ENCODE measurements around the gene MEIS1.

The MEIS1 gene

GRCh38 chr2:66445076-66445924 lies 10.4 kb downstream of the MEIS1 start:
- DNase-seq = no peak

DNA sequence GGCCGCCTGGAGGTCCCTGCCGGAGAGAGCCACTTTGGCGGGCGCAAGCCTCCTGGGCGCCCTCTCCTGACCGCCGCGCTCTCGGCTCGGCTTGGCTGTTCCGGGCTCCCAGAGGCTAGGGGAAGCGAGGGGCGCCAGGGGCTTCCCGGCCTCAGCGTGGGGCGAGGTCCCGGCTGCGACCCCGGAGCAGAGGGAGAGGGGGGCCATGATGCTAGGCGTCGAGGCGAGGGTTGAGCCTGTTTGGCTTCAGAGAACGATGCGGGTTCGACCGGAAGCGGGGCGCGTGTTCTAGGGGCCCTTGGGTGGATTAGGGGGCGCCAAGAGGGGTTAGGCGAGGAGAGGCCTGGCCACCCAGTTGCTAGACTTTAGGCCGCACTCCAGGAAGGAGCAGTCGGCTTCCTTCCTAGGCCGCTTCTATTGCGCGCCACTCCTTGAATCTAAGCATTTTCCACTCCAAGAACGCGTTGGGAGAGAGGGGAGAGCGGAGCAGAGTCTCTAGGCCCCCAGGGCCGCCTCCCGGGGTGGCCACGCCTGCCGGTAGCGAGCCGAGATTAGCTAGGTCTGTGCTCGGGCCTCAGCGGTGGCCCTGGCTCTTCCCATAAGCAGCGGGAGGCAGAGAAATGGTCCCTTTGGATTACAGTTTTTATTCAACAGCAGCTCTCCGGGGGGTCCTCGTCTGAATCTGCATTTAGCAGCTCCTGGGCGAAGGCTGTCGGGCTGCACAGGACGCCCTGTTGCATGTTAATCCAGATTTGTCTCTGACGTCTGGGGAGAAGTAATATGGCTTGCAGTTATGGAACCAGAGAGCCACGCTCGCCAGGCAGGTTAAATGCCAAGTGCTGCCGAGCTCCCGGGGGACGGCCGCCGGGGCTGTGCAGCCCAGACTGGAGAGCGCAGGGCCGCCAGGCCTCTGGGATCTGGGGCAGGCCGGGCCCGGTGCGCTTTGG lies 11.3 kb downstream of the MEIS1 start:
- no peak for DNase-seq

DNA sequence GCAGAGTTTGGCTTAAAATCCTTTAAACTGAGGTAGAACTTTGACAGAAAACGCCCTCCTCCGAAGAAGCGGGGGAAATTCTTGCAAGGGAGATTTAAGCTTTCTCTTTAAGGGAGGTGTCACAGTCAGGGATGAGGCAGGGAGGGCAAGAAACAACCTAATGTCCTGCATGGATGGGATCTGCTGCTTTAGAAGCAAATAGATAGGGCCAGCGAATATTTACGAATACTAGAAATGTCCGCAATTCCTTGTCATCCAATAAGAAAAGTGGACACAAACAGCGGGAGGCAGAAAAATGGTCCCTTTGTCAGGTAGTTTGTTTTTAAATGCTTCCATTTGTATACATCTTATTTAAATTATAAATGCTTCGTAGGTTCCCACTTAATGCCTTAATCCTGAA lies 12.0 kb downstream of the MEIS1 start:
- no peak for DNase-seq

DNA sequence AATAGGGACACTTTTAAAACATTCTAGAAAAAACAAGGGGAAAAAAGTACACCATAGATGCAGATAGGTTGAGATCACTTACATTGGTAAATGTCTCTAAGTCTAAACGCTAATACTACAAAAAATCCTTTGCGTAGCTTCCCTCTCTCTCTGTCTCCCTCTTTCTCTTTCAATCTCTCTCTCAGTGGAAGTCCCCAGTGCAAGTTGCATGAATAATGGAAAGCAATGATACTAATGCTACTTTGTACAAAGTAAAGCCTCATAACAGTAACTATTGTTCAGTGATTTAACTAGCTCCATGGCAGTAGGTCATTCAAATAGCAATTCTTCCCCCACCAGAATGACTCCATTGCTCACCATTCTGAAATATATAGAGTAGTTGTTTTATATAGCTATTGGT lies 12.8 kb downstream of the MEIS1 start:
- no peak for DNase-seq

GRCh38 chr2:66448136-66448991 lies 13.4 kb downstream of the MEIS1 start:
- DNase-seq = no peak

GRCh38 chr2:66452214-66452613 lies 17.3 kb downstream of the MEIS1 start:
- DNase-seq = no peak

- no peak for DNase-seq
These were observed 18.0 kb downstream of the MEIS1 start for GRCh38 chr2:66452917-66453316.

GRCh38 chr2:66455490-66455889 lies 20.6 kb downstream of the MEIS1 start:
- no peak for DNase-seq

DNA sequence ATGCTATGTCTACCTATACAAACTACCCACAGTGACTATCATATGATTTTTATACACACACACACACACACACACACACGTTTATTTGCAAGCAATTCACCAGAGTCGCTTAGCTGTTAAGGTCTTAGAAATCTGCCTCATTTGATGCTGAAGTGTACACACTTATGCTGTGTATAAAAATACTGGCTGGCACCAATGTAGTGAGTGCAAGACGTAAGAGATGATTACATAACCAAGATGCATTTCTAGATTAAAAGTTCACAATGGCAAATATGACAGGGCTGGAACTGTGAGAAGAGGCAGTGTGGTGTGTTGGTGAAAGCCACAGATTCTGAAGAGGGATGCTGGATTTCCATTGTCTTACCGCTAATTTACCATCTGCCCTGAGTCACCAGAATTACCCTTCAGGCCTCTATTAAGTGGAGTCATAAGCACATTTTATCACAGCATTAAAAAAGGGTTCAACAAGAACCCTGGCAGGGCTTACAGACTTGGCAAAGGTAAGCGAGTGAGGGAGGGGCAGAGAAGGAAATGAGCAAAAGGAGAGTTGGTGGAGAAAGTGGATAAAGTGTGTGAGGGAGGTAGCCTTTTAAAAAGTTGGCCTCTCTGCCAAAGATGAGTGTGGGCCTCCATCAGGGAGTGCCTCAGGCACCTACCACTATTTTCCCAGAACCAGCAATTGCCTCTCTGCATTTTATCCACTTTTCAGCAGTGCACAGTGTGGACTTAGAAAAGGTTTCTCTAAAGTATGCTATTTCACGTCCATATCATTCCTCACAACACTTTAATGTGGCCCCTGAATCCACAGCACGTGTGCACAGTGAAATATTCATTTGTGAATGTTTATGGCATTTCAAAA lies 21.5 kb downstream of the MEIS1 start:
- DNase-seq = no peak

DNA sequence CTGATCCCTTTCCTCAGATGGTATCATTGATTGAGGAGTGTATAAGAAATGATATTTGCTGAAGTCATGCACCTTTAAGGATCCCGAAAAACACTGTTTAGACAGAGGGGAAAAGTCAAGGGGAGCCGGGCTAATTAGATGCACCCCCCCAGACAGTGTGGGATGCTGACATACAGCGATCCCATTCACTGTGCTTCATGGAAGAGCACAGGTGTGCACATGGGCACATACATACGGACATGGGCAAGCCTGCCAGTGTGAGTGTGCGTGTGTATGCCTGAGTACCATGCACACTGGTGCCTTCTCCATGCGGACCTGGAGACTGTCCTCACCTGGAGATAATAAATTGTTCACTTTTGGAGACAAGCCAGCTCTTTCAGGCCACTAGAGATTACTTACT lies 22.6 kb downstream of the MEIS1 start:
- no peak for DNase-seq

DNA sequence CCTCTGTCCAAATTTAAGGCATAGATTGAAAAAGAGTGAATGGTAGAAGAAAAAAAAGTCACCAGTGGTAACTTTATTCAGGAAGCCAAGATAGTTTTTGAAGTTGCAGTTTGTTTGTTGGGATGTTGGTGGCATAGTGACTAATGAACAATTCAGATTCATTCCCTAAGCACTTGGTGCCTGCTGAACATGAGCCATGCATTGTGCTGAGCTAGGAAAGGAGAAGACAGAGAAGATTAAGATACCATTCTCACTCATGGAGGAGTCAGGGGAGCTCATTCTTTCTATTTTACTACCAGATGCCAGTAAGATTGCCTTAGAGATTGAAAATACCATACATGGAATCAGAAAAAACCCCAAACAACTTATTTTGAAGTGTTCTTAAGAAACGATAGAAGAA lies 25.1 kb downstream of the MEIS1 start:
- DNase-seq = no peak

- no peak for DNase-seq
These were observed 26.2 kb downstream of the MEIS1 start for GRCh38 chr2:66461001-66461663.

DNA sequence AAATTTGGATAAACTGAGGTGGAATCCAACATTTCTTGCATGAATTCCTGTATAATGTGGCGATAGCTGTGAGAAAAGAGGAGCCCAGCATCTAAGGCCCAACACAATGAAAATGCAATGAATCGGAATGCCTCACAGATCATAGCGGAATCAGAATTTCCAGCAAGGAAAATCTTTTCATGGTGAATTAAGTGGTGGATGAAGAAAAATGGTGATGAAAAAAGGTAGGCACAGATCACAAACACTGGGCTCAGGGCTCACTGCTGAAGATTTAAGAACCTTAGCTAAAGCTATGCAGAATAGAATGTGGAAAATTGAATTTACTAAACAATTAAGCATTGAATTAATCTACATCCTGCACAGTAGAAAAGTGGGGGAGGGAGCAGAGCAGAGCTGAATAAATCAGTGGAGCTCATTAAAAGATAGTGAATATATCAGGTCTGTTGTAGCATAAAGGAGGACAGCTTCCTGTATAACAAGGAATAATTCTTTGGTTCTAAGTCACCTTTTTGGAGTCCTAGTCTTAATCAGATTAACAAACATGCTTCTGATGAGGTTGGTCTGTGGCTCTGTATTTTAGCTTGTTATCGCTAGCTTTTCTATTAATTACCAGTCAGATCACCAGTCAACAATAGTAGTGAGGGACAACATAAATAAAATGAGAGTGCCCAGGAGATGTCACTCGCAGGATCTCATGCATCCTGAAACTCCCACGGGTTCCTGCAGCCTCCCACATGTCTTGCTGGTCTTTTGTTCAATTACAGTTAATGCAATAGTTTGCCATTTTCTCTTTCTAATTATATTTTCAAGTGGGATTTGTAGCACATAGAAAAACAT lies 27.0 kb downstream of the MEIS1 start:
- no peak for DNase-seq

GRCh38 chr2:66462501-66462825 lies 27.5 kb downstream of the MEIS1 start:
- DNase-seq = no peak

- DNase-seq = no peak
These were observed 28.4 kb downstream of the MEIS1 start for GRCh38 chr2:66463206-66463755.

- DNase-seq = no peak
These were observed 30.2 kb downstream of the MEIS1 start for GRCh38 chr2:66464930-66465637.

DNA sequence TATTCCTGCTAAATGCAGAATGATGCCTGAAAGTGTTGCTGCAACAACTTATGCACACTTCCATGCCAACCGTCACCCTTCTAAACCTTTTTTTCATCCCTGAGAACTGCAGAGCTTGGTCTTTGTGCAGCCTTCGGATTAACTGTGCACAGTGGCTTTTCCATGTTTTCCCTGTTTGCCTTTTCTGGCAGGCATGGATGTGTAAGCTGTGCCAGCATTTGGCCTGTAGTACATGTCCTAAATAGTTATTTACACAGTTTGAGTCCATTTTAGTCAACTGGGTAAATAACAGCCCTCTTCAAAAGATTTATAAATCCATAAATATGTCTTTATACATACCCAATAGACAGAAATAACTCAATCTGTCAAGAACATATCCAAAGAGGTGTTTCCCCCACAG lies 31.5 kb downstream of the MEIS1 start:
- no peak for DNase-seq

GRCh38 chr2:66467718-66468117 lies 32.8 kb downstream of the MEIS1 start:
- no peak for DNase-seq

DNA sequence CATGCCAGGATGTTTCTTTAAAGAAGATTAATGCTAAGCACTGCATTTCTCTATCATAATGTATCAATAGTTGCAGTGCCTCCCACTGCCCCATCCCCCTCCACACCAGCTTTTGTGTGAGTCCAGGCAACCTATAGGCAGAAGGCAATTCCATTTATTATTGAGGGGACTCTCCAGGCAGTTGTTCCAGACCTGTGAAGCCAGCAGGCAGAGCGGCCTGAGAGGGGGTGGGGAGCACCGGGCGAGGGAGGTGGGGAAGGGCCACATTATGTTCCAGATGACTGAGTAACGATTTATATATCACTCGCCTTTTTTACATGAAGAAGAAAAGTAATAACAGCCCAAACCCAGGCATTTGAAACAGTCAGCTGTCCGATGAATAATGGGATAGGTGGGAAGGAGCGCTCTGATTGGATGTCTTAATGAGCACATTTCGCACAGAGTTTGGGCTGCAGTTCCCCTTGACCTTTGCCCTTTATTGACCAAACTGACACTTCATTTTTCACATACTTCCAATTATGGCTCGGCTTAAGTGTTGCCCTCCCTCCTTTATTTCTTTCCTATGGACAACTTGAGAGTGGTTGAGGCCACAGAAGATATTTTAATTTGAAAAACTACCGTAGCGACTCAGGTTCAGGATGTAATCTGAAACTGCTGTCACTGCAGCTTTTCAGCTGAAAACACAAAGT lies 34.4 kb downstream of the MEIS1 start:
- no peak for DNase-seq
